GM12864 (cell line): ENCODE data around the gene ITIH2.

Experiments
- DNase-seq: peaks from one replicate; pipeline ENCODE4 v3.0.0-alpha.2; 2011; ENCODE audit warnings: low read depth
- H3K4me3 ChIP-seq: 2 replicates; pipeline ENCODE4 v1.5.1; 2011; ENCODE audit warnings: mild to moderate bottlenecking, low read depth, low read length, control low read depth
- TF ChIP-seq, protein P1 (sequence below): IDR thresholded peaks from 2 replicates; pipeline ENCODE4 v1.5.1; 2011; ENCODE audit warnings: low read depth, mild to moderate bottlenecking, moderate library complexity, low read length, control low read depth, inconsistent platforms; ENCODE audit errors: missing control alignments

Gene ITIH2

GRCh38 chr10:7700577-7701125 lies 2.5 kb upstream of the ITIH2 start:
- no peak overlapping the region for H3K4me3 ChIP-seq
- TF ChIP-seq, protein P1, sequence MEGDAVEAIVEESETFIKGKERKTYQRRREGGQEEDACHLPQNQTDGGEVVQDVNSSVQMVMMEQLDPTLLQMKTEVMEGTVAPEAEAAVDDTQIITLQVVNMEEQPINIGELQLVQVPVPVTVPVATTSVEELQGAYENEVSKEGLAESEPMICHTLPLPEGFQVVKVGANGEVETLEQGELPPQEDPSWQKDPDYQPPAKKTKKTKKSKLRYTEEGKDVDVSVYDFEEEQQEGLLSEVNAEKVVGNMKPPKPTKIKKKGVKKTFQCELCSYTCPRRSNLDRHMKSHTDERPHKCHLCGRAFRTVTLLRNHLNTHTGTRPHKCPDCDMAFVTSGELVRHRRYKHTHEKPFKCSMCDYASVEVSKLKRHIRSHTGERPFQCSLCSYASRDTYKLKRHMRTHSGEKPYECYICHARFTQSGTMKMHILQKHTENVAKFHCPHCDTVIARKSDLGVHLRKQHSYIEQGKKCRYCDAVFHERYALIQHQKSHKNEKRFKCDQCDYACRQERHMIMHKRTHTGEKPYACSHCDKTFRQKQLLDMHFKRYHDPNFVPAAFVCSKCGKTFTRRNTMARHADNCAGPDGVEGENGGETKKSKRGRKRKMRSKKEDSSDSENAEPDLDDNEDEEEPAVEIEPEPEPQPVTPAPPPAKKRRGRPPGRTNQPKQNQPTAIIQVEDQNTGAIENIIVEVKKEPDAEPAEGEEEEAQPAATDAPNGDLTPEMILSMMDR = no peak
- DNase-seq = no peak

DNA sequence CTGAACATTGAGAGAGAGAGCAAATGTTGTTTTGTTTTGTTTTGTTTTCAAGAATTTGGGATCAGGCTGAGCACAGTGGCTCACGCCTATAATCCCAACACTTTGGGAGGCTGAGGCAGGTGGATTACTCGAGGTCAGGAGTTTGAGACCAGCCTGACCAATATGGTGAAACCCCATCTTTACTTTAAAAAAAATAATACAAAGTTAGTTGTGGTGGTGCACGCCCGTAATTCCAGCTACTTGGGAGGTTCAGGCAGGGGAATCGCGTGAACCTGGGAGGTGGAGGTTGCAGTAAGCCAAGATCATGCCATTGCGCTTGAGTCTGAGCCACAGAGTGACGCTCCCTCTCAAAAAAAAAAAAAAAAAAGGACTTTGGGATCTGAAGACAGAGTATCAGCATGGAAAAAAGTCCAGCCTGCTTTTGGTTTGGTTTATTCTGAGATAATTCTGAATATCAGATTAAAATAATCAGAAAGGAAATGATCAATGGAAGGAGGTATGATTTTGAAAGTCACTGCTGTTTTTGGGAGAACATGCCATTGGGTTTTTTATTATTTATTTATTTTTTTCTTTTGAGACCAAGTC lies 1.9 kb upstream of the ITIH2 start:
- H3K4me3 ChIP-seq = no peak overlapping the region
- DNase-seq = no peak
- TF ChIP-seq, protein P1 = no peak

DNA sequence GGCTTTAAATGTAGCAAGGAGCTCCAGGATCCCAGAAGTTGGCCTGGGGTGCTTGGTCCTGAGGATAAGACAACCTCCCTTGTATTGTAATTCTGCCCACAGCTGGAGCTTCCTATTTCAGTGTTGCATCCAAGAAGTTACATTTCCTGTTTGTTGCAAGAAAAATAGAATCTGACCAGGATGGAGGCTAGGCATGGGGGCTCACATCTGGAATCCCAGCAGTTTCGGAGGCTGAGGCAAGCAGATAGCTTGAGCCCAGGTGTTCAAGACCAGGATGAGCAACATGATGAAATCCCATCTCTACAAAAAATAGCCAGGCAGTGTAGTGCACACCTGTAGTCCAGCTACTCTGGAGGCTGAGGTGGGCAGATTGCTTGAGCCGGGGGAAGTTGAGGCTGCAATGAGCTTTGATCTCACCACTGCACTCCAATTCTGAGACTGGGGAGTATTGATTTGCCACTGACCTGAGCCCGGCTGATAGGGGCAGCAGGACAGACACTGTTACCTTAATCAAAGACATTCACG lies 766 bp upstream of the ITIH2 start:
- no peak overlapping the region for H3K4me3 ChIP-seq
- TF ChIP-seq, protein P1 = no peak
- DNase-seq = no peak

GRCh38 chr10:7704071-7705016 lies 1.2 kb downstream of the ITIH2 start:
- no peak for DNase-seq
- H3K4me3 ChIP-seq = no peak overlapping the region
- TF ChIP-seq, protein P1 = no peak

DNA sequence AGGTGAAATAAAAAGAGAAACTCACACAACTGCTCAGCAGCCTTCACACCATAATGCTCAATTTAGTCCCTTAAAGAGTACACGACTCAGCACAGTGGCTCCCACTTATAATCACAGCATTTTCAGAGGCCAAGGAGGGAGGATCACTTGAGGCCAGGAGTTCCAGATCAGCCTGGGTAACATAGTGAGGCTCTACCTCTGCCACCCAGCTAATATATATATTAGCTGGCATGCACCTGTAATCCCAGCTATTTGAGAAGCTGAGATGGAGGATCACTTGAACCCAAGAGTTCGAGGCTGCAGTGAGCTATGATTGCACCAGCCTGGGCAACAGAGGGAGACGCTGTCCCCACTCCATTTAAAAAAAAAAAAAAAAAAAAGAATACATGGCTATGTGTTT lies 2.2 kb downstream of the ITIH2 start:
- no peak for DNase-seq
- TF ChIP-seq, protein P1 = no peak
- no peak overlapping the region for H3K4me3 ChIP-seq

DNA sequence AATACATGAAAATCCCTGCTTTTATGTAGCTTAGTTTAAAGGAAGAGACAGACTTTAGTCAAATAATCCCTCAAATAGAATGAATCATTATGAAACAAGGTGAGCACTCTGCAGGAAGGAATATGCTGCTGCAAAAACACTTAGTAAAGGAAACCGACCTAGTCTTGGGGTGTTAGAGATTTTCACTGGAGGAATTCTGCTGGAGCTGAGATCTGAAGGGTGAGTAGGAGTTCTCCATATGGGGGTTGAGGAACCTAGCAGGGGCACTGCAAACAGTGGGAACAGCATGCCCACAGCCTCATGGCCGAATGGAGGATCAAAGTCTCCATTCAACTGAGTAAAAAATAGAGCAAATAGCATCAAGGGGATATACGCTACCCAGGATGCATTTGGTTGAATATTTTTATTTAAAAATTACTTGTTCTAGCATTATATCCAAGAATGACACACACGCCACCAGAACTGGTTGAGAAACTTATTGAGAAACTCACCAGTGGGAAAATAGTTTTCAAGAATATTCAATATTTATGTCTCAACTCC lies 3.5 kb downstream of the ITIH2 start:
- TF ChIP-seq, protein P1 = no peak
- DNase-seq = no peak
- H3K4me3 ChIP-seq = no peak overlapping the region
